ENCODE measurements around the gene PHRF1. TPM values are rescaled to one million over a fixed set of nuclear protein-coding genes. Genes with fewer than 3 reads are reported as not detected.

PHRF1 gene
- total and polyA plus RNA-seq, 4 donors: 2.4 to 25.2 (median 18.8) TPM

DNA sequence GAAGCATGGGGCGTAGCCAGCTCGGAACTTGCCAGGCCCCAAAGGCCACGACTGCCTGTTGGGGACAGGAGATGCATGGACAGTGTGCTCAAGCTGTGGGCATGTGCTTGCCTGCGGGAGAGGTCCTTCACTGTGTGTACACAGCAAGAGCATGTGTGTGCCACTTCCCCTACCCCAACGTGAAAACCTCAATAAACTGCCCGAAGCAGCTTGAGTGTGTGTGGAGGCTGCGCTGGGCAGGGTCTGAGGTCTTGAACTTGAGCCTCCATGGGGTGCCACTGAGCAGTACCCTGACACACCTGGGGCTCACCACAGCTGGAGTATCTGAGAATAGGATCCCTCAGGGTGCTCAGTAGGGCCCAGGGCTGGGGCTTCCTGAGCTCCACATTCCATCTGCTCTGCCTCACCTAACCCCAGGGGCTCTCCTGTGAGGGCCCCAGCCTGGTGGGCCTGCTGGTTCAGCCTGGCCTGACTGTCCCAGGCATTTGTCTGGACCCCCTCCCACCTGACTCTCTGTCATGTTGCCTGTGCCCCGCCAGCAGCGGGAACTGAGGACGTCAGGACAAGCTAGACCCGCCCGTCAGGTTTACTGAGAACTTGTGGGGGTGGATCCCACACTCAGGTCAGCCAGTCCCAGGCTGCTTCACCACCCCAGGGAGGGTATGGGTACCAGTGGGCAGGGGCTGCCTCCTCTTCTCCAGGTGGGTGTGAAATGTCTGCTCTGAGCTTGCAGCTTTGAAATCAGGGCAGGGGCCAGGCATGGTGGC is 12.3 kb upstream of the PHRF1 start:
- Histone ChIP-seq H3K27me3 (ENCODE audit: control insufficient read depth in 4 of 4, insufficient read depth in 4 of 4, low read length in 3 of 4) (no peaks in the 10 kb centered on the region), H3K36me3 (ENCODE audit: control insufficient read depth in 4 of 4, insufficient read depth in 3 of 4, low read depth in 1 of 4, low read length in 3 of 4) (peaks cover 0 to 8% (median 6%) of the 10 kb centered on the region in 4 donors), H3K4me1 (ENCODE audit: control insufficient read depth in 4 of 4, insufficient read depth in 4 of 4, low read length in 3 of 4) (peaks cover 19 to 43% (median 29%) of the 10 kb centered on the region in 4 donors), H3K9me3 (ENCODE audit: control insufficient read depth in 4 of 4, low read length in 3 of 4) (no peaks in the 10 kb centered on the region), H3K4me3 (ENCODE audit: low read depth in 1 of 3, low read length in 3 of 3) (no peak overlapping the region), H3K27ac (ENCODE audit: low read depth in 1 of 2, low read length in 2 of 2) (no peak overlapping the region), H3K9ac (ENCODE audit: low read depth in 1 of 2, low read length in 2 of 2) (no peak overlapping the region)
- TF ChIP-seq ATF3 (IDR thresholded peaks at IDR 0.05): no peak
- TF ChIP-seq CTCF (IDR thresholded peaks at IDR 0.05; ENCODE audit: low read depth, low read length, missing input control): no peak
- 87% methylated on average over 12 of the region's 12 CpGs for WGBS
- DNase-seq (ENCODE audit: low spot score): no peak

DNA sequence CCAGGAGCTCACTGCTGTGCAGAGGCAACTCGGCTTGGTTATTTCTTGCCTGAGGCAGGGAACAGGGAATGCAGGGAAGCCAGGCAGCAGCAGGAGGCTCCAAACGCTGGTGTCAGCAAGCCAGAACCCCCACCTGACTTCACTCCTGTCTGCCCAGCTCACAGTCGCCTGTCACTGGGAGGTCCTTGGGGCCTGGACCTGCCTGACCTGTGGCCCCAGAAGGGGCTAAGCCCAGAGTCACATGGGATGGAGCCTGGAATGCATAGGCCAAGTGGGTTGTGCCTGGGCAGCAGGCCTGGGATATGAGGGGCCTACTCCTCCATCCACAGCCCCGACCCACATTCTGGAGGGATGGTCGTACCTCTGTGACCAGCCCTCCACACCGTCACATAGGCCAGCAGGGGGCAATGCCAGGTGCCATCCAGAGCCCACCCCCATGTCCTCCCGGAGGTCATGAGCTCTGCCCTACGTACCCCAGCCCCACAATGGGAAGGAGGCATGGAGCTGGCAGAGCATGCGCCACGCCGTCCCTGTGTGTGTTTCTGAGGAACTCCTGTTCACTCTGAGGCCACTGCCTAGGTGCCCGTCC is 10.3 kb upstream of the PHRF1 start:
- no peak for DNase-seq (ENCODE audit: low spot score)
- no peak overlapping the region for H3K9ac ChIP-seq (ENCODE audit: low read depth in 1 of 2, low read length in 2 of 2)
- no peaks in the 10 kb centered on the region for H3K9me3 ChIP-seq (ENCODE audit: control insufficient read depth in 4 of 4, low read length in 3 of 4)
- TF ChIP-seq REST (IDR thresholded peaks at IDR 0.05) (no peak), ZBTB33 (IDR thresholded peaks at IDR 0.05) (no peak), ATF3 (IDR thresholded peaks at IDR 0.05) (no peak), RAD21 (IDR thresholded peaks at IDR 0.05) (no peak), HNF4A (conservative IDR thresholded peaks at IDR 0.05) (no peak), SP1 (IDR thresholded peaks at IDR 0.05) (no peak), GABPA (IDR thresholded peaks at IDR 0.05 in 1 of 2, conservative IDR thresholded peaks at IDR 0.05 in 1 of 2) (no peak), JUND (IDR thresholded peaks at IDR 0.05) (no peak), FOXA1 (IDR thresholded peaks at IDR 0.05) (no peak), FOXA2 (IDR thresholded peaks at IDR 0.05) (no peak), EGR1 (IDR thresholded peaks at IDR 0.05; ENCODE audit: low read depth in 2 of 2) (no peak), RXRA (IDR thresholded peaks at IDR 0.05) (no peak), YY1 (IDR thresholded peaks at IDR 0.05) (no peak), HNF4G (IDR thresholded peaks at IDR 0.05) (no peak)
- TF ChIP-seq, protein P1, sequence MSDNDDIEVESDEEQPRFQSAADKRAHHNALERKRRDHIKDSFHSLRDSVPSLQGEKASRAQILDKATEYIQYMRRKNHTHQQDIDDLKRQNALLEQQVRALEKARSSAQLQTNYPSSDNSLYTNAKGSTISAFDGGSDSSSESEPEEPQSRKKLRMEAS (IDR thresholded peaks at IDR 0.05): no peak
- H3K36me3 ChIP-seq (ENCODE audit: control insufficient read depth in 4 of 4, insufficient read depth in 3 of 4, low read depth in 1 of 4, low read length in 3 of 4): peaks cover 0 to 8% (median 6%) of the 10 kb centered on the region in 4 donors
- H3K4me1 ChIP-seq (ENCODE audit: control insufficient read depth in 4 of 4, insufficient read depth in 4 of 4, low read length in 3 of 4): peaks cover 11 to 35% (median 23%) of the 10 kb centered on the region in 4 donors
- H3K27ac ChIP-seq (ENCODE audit: low read depth in 1 of 2, low read length in 2 of 2): no peak overlapping the region
- WGBS: 88% methylated on average over 12 of the region's 12 CpGs
- no peak overlapping the region for H3K4me3 ChIP-seq (ENCODE audit: low read depth in 1 of 3, low read length in 3 of 3)
- H3K27me3 ChIP-seq (ENCODE audit: control insufficient read depth in 4 of 4, insufficient read depth in 4 of 4, low read length in 3 of 4): no peaks in the 10 kb centered on the region
